GM13976 (cell line): ENCODE results near the gene ABCB4.

Experiments
- DNase-seq: peaks from one replicate; pipeline ENCODE4 v3.0.0; 2012; ENCODE audit warnings: low spot score
- in situ Hi-C: fragments of 300-500 bp; cut with MboI; formaldehyde crosslinking; loops from one replicate; pipeline ENCODE4 v1.12.0; 2022; ENCODE audit warnings: low sequenced_read_pairs, mixed read lengths, inconsistent platforms; ENCODE audit not compliant: unreplicated experiment
- TF ChIP-seq, protein P1 (sequence below): IDR thresholded peaks from 2 replicates; pipeline ENCODE4 v1.5.1; 2012; ENCODE audit warnings: borderline replicate concordance, mild to moderate bottlenecking; ENCODE audit not compliant: insufficient read depth; ENCODE audit errors: extremely low read depth, missing control alignments, control extremely low read depth

The ABCB4 gene

DNA sequence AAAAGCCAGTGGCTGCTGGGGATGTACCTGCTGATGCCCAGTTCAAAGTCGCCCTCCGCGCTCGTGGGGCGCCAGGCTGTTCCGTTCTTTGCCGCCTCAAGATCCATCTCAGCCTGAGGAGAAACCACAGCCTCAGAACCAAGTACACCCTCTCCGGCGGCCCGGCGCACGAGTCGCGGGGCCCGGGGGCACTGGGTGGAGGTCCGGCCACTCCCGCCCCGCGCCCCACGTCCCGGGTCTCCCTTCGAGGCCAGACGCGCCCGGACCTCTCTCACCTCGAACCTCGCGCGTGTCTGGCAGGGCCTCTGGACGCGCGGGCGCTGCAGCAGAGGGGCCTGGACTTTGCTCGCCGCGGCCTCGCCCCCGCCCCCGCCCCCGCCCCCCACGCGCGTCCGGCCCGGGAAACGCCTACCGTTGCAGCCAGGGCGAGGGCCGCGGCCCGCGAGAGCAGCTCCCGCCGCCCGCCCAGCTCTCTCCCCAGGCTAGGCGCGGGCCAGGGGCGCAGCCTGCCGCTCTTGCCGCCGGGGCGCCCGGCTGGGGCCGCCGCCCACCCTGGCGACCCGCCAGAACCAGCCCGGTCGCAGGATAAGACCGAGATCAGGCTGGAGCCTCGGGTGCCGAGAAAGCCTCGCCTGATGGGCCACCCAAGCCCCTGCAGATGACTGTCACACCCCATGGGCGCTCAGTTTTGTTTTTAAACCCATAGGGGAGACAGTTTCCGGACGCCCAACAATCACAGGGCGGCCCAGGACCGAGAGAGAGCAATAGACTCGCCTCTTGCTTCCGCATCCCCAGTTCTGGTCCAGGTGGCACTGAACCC, at the start of gene ABCB4:
ABCB4 (minus strand) TSS at position 322 of the 820 bp plus-strand sequence; CDS start at position 107, 215 bp downstream.
- TF ChIP-seq, protein P1, sequence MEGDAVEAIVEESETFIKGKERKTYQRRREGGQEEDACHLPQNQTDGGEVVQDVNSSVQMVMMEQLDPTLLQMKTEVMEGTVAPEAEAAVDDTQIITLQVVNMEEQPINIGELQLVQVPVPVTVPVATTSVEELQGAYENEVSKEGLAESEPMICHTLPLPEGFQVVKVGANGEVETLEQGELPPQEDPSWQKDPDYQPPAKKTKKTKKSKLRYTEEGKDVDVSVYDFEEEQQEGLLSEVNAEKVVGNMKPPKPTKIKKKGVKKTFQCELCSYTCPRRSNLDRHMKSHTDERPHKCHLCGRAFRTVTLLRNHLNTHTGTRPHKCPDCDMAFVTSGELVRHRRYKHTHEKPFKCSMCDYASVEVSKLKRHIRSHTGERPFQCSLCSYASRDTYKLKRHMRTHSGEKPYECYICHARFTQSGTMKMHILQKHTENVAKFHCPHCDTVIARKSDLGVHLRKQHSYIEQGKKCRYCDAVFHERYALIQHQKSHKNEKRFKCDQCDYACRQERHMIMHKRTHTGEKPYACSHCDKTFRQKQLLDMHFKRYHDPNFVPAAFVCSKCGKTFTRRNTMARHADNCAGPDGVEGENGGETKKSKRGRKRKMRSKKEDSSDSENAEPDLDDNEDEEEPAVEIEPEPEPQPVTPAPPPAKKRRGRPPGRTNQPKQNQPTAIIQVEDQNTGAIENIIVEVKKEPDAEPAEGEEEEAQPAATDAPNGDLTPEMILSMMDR = no peak
- peak; percentile 52 for DNase-seq

DNA sequence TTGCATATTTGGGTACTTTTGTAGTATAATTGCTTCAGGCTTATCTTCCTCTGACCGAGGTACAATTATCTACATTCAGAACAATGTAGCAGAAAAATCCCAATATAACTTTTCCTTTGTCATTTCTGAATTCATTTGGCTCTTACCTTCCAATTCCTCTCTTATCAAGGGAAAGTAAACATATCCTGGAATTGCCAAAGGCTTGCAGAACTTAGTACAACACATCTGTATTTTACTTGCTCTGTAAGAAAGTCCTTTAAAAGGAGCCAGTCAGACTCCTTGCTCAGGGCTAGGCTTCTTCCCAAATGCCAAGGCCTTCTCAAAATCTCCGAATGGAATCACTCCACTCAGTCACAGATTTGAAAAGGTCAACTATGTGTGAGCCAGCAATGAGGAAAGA, 43.3 kb upstream of the ABCB4 start:
- in situ Hi-C loops = no loop called here
- TF ChIP-seq, protein P1 = no peak
- DNase-seq = no peak

More for the DNA sequence above, at the start of gene ABCB4:
- in situ Hi-C loops = no loop called here

DNA sequence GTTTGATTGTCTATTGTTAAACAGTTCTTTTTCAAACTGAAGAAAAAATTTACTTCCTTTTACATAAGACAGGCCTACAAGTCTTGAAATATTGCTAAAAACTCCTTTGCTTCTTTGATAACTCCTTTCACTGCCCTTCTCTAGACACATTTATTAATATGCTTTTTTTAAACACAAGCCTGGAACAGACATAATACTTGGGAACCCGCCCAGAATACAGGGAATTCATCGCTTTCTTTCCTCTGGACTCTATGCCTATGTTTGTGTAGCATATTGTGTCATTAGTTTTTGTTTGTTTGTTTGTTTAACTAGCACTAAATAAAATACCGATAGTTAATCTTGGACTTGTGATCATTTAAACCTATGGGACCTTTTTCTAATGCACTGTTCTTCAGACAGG, 42.4 kb upstream of the ABCB4 start:
- no peak for DNase-seq
- TF ChIP-seq, protein P1 = no peak
- in situ Hi-C loops = no loop called here

DNA sequence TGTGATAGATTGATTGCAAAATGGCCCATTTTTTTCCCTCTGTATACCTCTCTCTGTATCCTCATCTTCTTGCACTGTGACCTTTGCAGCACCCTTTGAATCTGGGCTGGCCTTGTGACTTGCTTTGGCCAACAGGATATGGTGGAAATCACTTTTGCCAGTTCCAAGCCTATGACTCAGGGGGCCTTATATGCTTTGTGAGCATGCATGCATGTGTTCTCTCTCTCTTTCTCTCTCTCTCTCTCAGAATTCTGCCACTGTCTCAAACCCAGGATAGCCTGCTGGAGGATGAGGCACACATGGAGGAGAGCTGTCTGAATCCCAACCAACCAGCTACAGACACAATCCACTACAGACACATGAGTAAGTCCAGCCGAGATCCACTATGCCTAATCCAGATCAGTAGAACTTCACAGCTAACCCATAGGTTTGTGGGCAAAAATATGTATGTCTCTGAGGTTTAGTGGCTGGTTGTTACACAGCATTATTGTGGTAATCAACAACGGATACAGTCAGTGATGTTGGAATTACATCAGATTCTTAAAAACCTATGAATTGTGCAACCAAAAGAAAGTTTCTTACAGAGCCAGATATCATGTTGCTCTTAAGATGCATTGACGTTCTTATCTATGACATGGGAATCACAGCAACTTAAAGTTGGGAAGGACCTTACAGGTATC, 41.8 kb upstream of the ABCB4 start:
- TF ChIP-seq, protein P1 = no peak
- no peak for DNase-seq
- in situ Hi-C loops = no loop called here

DNA sequence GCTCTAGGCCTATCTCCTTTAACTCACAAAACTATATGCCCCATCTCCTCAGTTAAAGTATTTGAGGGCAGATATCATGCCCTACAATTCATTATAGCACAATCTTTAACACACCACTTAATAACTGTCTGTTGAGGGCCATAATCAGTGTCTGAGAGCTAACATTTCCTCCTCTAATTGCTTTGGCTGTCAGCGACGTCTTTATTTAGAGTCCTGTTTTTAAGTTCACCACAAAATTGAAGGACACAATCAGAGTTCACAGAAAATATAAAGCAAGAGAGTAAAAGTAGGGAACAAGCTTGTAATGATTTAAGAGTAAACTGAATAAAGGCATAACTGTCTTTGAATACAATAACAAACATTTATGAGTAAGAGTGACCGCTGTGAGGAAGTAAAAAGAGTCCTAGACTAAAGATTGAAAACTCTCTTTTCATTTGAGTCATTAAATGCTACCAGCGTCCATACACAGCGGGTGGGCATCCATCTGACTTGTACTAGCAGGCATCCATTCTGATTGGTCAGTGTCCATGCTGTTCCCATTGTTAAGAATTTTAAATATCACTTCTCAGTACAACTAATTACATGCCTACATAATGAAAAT, 38.4 kb upstream of the ABCB4 start:
- in situ Hi-C loops = no loop called here
- TF ChIP-seq, protein P1 = no peak
- DNase-seq = no peak

DNA sequence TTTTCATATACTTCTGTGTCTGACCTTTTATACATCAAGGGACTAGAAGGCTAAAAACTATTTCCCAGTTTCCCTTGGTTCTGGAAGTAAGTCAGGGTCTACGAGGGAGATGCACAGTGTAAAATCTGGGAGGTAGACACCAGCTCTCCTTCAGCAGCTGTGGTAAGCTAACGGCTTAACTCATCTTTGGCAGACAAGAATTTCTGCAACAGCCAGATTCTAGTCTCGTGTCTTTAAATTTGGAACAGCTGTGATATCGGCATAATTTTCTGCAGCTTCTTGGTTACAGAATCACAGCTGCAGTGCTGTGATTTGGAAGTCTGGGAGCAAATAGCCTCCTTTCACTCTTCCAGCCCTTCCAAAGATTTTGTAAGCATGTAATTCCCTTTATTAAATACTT, 37.4 kb upstream of the ABCB4 start:
- TF ChIP-seq, protein P1 = no peak
- DNase-seq = no peak
- in situ Hi-C loops = no loop called here
